ENCODE results near the gene KCNK15.

The KCNK15 gene

GRCh38 chr20:44781118-44781517 is 35.5 kb downstream of the KCNK15 start:
- H3K4me1 ChIP-seq (ENCODE audit: control insufficient read depth in 1 of 2, insufficient read depth in 2 of 2, low read length in 2 of 2): no peaks in the 10 kb centered on the region
- H3K27me3 ChIP-seq (ENCODE audit: low read depth, low read length): no peaks in the 10 kb centered on the region
- H3K4me3 ChIP-seq (ENCODE audit: low read depth in 1 of 2, low read length in 2 of 2): no peak overlapping the region
- H3K9me3 ChIP-seq (ENCODE audit: control insufficient read depth in 1 of 2, low read length in 2 of 2): no peaks in the 10 kb centered on the region
- H3K36me3 ChIP-seq (ENCODE audit: control insufficient read depth in 1 of 2, insufficient read depth in 2 of 2, low read length in 2 of 2): no peaks in the 10 kb centered on the region
- H3K27ac ChIP-seq (ENCODE audit: low read length): no peak overlapping the region

- no peak overlapping the region for H3K4me3 ChIP-seq (ENCODE audit: low read depth in 1 of 2, low read length in 2 of 2)
- no peaks in the 10 kb centered on the region for H3K9me3 ChIP-seq (ENCODE audit: control insufficient read depth in 1 of 2, low read length in 2 of 2)
- H3K27me3 ChIP-seq (ENCODE audit: low read depth, low read length): no peaks in the 10 kb centered on the region
- no peak overlapping the region for H3K27ac ChIP-seq (ENCODE audit: low read length)
- no peaks in the 10 kb centered on the region for H3K4me1 ChIP-seq (ENCODE audit: control insufficient read depth in 1 of 2, insufficient read depth in 2 of 2, low read length in 2 of 2)
- H3K36me3 ChIP-seq (ENCODE audit: control insufficient read depth in 1 of 2, insufficient read depth in 2 of 2, low read length in 2 of 2): no peaks in the 10 kb centered on the region
Observed at GRCh38 chr20:44781791-44782190, 36.1 kb downstream of the KCNK15 start.

- no peaks in the 10 kb centered on the region for H3K4me1 ChIP-seq (ENCODE audit: control insufficient read depth in 1 of 2, insufficient read depth in 2 of 2, low read length in 2 of 2)
- no peak overlapping the region for H3K27ac ChIP-seq (ENCODE audit: low read length)
- H3K4me3 ChIP-seq (ENCODE audit: low read depth in 1 of 2, low read length in 2 of 2): no peak overlapping the region
- no peaks in the 10 kb centered on the region for H3K36me3 ChIP-seq (ENCODE audit: control insufficient read depth in 1 of 2, insufficient read depth in 2 of 2, low read length in 2 of 2)
- H3K27me3 ChIP-seq (ENCODE audit: low read depth, low read length): no peaks in the 10 kb centered on the region
- H3K9me3 ChIP-seq (ENCODE audit: control insufficient read depth in 1 of 2, low read length in 2 of 2): no peaks in the 10 kb centered on the region
Observed at GRCh38 chr20:44784688-44785087, 39.0 kb downstream of the KCNK15 start.

GRCh38 chr20:44785768-44786167 is 40.1 kb downstream of the KCNK15 start:
- H3K9me3 ChIP-seq (ENCODE audit: control insufficient read depth in 1 of 2, low read length in 2 of 2): no peaks in the 10 kb centered on the region
- H3K4me3 ChIP-seq (ENCODE audit: low read depth in 1 of 2, low read length in 2 of 2): no peak overlapping the region
- no peaks in the 10 kb centered on the region for H3K36me3 ChIP-seq (ENCODE audit: control insufficient read depth in 1 of 2, insufficient read depth in 2 of 2, low read length in 2 of 2)
- H3K27me3 ChIP-seq (ENCODE audit: low read depth, low read length): no peaks in the 10 kb centered on the region
- no peaks in the 10 kb centered on the region for H3K4me1 ChIP-seq (ENCODE audit: control insufficient read depth in 1 of 2, insufficient read depth in 2 of 2, low read length in 2 of 2)
- H3K27ac ChIP-seq (ENCODE audit: low read length): no peak overlapping the region

- no peak overlapping the region for H3K4me3 ChIP-seq (ENCODE audit: low read depth in 1 of 2, low read length in 2 of 2)
- no peaks in the 10 kb centered on the region for H3K4me1 ChIP-seq (ENCODE audit: control insufficient read depth in 1 of 2, insufficient read depth in 2 of 2, low read length in 2 of 2)
- no peak overlapping the region for H3K27ac ChIP-seq (ENCODE audit: low read length)
- no peaks in the 10 kb centered on the region for H3K27me3 ChIP-seq (ENCODE audit: low read depth, low read length)
- H3K36me3 ChIP-seq (ENCODE audit: control insufficient read depth in 1 of 2, insufficient read depth in 2 of 2, low read length in 2 of 2): no peaks in the 10 kb centered on the region
- H3K9me3 ChIP-seq (ENCODE audit: control insufficient read depth in 1 of 2, low read length in 2 of 2): no peaks in the 10 kb centered on the region
Observed at GRCh38 chr20:44787299-44787698, 41.6 kb downstream of the KCNK15 start.

GRCh38 chr20:44788706-44789456 is 43.2 kb downstream of the KCNK15 start:
- no peaks in the 10 kb centered on the region for H3K36me3 ChIP-seq (ENCODE audit: control insufficient read depth in 1 of 2, insufficient read depth in 2 of 2, low read length in 2 of 2)
- no peaks in the 10 kb centered on the region for H3K9me3 ChIP-seq (ENCODE audit: control insufficient read depth in 1 of 2, low read length in 2 of 2)
- H3K27ac ChIP-seq (ENCODE audit: low read length): no peak overlapping the region
- no peaks in the 10 kb centered on the region for H3K27me3 ChIP-seq (ENCODE audit: low read depth, low read length)
- no peaks in the 10 kb centered on the region for H3K4me1 ChIP-seq (ENCODE audit: control insufficient read depth in 1 of 2, insufficient read depth in 2 of 2, low read length in 2 of 2)
- H3K4me3 ChIP-seq (ENCODE audit: low read depth in 1 of 2, low read length in 2 of 2): no peak overlapping the region

GRCh38 chr20:44790638-44791393 is 45.2 kb downstream of the KCNK15 start:
- no peak overlapping the region for H3K27ac ChIP-seq (ENCODE audit: low read length)
- H3K9me3 ChIP-seq (ENCODE audit: control insufficient read depth in 1 of 2, low read length in 2 of 2): no peaks in the 10 kb centered on the region
- H3K4me1 ChIP-seq (ENCODE audit: control insufficient read depth in 1 of 2, insufficient read depth in 2 of 2, low read length in 2 of 2): no peaks in the 10 kb centered on the region
- no peak overlapping the region for H3K4me3 ChIP-seq (ENCODE audit: low read depth in 1 of 2, low read length in 2 of 2)
- H3K27me3 ChIP-seq (ENCODE audit: low read depth, low read length): no peaks in the 10 kb centered on the region
- H3K36me3 ChIP-seq (ENCODE audit: control insufficient read depth in 1 of 2, insufficient read depth in 2 of 2, low read length in 2 of 2): no peaks in the 10 kb centered on the region

- H3K4me3 ChIP-seq (ENCODE audit: low read depth in 1 of 2, low read length in 2 of 2): no peak overlapping the region
- H3K9me3 ChIP-seq (ENCODE audit: control insufficient read depth in 1 of 2, low read length in 2 of 2): no peaks in the 10 kb centered on the region
- H3K4me1 ChIP-seq (ENCODE audit: control insufficient read depth in 1 of 2, insufficient read depth in 2 of 2, low read length in 2 of 2): no peaks in the 10 kb centered on the region
- H3K27me3 ChIP-seq (ENCODE audit: low read depth, low read length): no peaks in the 10 kb centered on the region
- H3K36me3 ChIP-seq (ENCODE audit: control insufficient read depth in 1 of 2, insufficient read depth in 2 of 2, low read length in 2 of 2): no peaks in the 10 kb centered on the region
- H3K27ac ChIP-seq (ENCODE audit: low read length): no peak overlapping the region
Observed at GRCh38 chr20:44792796-44793195, 47.1 kb downstream of the KCNK15 start.

- H3K4me3 ChIP-seq (ENCODE audit: low read depth in 1 of 2, low read length in 2 of 2): no peak overlapping the region
- no peak overlapping the region for H3K27ac ChIP-seq (ENCODE audit: low read length)
- no peaks in the 10 kb centered on the region for H3K4me1 ChIP-seq (ENCODE audit: control insufficient read depth in 1 of 2, insufficient read depth in 2 of 2, low read length in 2 of 2)
- no peaks in the 10 kb centered on the region for H3K36me3 ChIP-seq (ENCODE audit: control insufficient read depth in 1 of 2, insufficient read depth in 2 of 2, low read length in 2 of 2)
- H3K9me3 ChIP-seq (ENCODE audit: control insufficient read depth in 1 of 2, low read length in 2 of 2): no peaks in the 10 kb centered on the region
- H3K27me3 ChIP-seq (ENCODE audit: low read depth, low read length): no peaks in the 10 kb centered on the region
Observed at GRCh38 chr20:44795836-44796235, 50.2 kb downstream of the KCNK15 start.

- Histone ChIP-seq H3K36me3 (ENCODE audit: control insufficient read depth in 1 of 2, insufficient read depth in 2 of 2, low read length in 2 of 2) (no peaks in the 10 kb centered on the region), H3K9me3 (ENCODE audit: control insufficient read depth in 1 of 2, low read length in 2 of 2) (no peaks in the 10 kb centered on the region), H3K27me3 (ENCODE audit: low read depth, low read length) (no peaks in the 10 kb centered on the region), H3K4me3 (ENCODE audit: low read depth in 1 of 2, low read length in 2 of 2) (no peak overlapping the region), H3K27ac (ENCODE audit: low read length) (no peak overlapping the region), H3K4me1 (ENCODE audit: control insufficient read depth in 1 of 2, insufficient read depth in 2 of 2, low read length in 2 of 2) (no peaks in the 10 kb centered on the region)
Observed at GRCh38 chr20:44796311-44796710, 50.6 kb downstream of the KCNK15 start.

- Histone ChIP-seq H3K4me1 (ENCODE audit: control insufficient read depth in 1 of 2, insufficient read depth in 2 of 2, low read length in 2 of 2) (no peaks in the 10 kb centered on the region), H3K27me3 (ENCODE audit: low read depth, low read length) (no peaks in the 10 kb centered on the region), H3K36me3 (ENCODE audit: control insufficient read depth in 1 of 2, insufficient read depth in 2 of 2, low read length in 2 of 2) (no peaks in the 10 kb centered on the region), H3K9me3 (ENCODE audit: control insufficient read depth in 1 of 2, low read length in 2 of 2) (no peaks in the 10 kb centered on the region), H3K4me3 (ENCODE audit: low read depth in 1 of 2, low read length in 2 of 2) (no peak overlapping the region), H3K27ac (ENCODE audit: low read length) (no peak overlapping the region)
Observed at GRCh38 chr20:44796758-44797457, 51.2 kb downstream of the KCNK15 start.

Data from muscle layer of duodenum (tissue), 2 donors.